ENCODE measurements around the gene NUFIP2. TPM values are rescaled to one million over a fixed set of nuclear protein-coding genes. Genes with fewer than 3 reads are reported as not detected.

The NUFIP2 gene
- total RNA-seq, 4 donors from 2014 or later: 29.1 to 36.3 (median 33.8) TPM

- Histone ChIP-seq H3K4me3 (no peak overlapping the region), H3K36me3 (no peaks in the 10 kb centered on the region), H3K27ac (peak overlapping the region in 3 of 4 donors; percentile 24 to 72 (median 50)), H3K27me3 (no peaks in the 10 kb centered on the region), H3K4me1 (peaks cover 0 to 11% (median 10%) of the 10 kb centered on the region in 3 donors), H3K9me3 (no peaks in the 10 kb centered on the region)
- TF ChIP-seq POLR2AphosphoS5 (IDR thresholded peaks at IDR 0.05) (peak; percentile 45), EP300 (IDR thresholded peaks at IDR 0.05) (no peak), POLR2A (IDR thresholded peaks at IDR 0.05) (no peak), CTCF (IDR thresholded peaks at IDR 0.05) (no peak)
- peak; percentile 94 for ATAC-seq
- 58 to 93% methylated on average over 2 to 7 of the region's 9 CpGs for WGBS, 2 donors (ENCODE audit: low coverage in 1 of 2)
Observed at GRCh38 chr17:29240968-29241963, 52.7 kb downstream of the NUFIP2 start.

DNA sequence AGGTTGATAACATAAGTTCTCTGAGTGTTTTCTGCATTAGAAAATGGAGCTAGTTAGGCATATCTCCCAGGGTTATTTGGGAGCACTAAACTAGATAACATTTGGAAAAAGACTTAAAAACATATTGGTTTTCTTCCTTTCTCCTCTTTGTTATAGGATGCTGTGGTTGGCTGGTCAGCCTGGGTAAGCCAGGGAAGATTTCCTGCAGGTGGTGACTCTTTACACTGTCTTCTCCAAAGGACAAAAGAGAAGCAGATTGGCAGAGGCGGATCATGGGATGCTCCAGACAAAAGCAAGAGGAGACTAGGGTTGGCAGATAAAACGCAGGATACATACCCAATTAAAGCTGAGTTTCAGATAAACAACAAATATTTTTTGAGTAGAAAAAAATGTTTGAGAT, 53.5 kb downstream of the NUFIP2 start:
- H3K4me1 ChIP-seq: peaks cover 0 to 11% (median 10%) of the 10 kb centered on the region in 3 donors
- no peaks in the 10 kb centered on the region for H3K9me3 ChIP-seq
- no peaks in the 10 kb centered on the region for H3K36me3 ChIP-seq
- H3K4me3 ChIP-seq: no peak overlapping the region
- TF ChIP-seq POLR2A (IDR thresholded peaks at IDR 0.05) (no peak), POLR2AphosphoS5 (IDR thresholded peaks at IDR 0.05) (no peak), EP300 (IDR thresholded peaks at IDR 0.05) (no peak), CTCF (IDR thresholded peaks at IDR 0.05) (no peak)
- H3K27ac ChIP-seq: peak overlapping the region in 3 of 4 donors; percentile 24 to 72 (median 50)
- ATAC-seq: no peak
- 45 to 64% methylated on average over 2 of the region's 2 CpGs for WGBS, 2 donors (ENCODE audit: low coverage in 1 of 2)
- no peaks in the 10 kb centered on the region for H3K27me3 ChIP-seq

DNA sequence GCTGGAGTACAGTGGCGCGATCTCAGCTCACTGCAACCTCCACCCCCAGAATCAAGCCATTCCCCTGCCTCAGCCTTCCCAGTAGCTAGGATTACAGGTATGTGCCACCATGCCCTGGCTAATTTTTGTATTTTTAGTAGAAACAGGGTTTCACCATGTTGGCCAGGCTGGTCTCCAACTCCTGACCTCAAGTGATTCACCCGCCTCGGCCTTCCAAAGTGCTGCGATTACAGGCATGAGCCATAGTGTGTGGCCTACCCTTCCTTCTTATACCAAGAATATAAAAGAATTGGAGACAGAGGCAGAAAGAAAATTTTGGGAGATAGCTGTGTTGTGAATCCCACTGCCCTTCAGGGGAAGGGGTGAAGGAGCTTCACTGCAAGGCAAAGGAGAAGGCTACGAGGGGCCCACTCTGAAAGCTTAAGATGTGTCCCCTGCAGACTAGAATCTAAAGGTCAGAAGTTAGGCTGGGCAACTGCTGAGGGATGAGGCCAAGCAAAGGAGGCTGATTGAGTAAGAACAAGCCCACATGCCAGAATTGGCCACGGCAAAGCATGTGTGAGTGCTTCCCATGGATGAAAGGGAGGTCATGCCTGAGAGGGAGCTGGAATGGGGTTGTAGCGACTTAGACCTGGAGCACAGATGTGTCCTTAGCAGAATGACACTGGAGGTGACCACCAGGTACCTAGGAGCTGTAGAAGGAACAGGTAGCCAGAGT, 55.7 kb downstream of the NUFIP2 start:
- H3K4me1 ChIP-seq: peaks cover 0 to 11% (median 10%) of the 10 kb centered on the region in 3 donors
- TF ChIP-seq CTCF (IDR thresholded peaks at IDR 0.05) (no peak), POLR2AphosphoS5 (IDR thresholded peaks at IDR 0.05) (no peak)
- no peaks in the 10 kb centered on the region for H3K27me3 ChIP-seq
- H3K36me3 ChIP-seq: no peaks in the 10 kb centered on the region
- H3K9me3 ChIP-seq: no peaks in the 10 kb centered on the region
- no peak for ATAC-seq
- 90 to 92% methylated on average over 4 to 6 of the region's 8 CpGs for WGBS, 2 donors (ENCODE audit: low coverage in 1 of 2)
- H3K27ac ChIP-seq: no peak overlapping the region
- no peak overlapping the region for H3K4me3 ChIP-seq

GRCh38 chr17:29237476-29238132, 56.3 kb downstream of the NUFIP2 start:
- Histone ChIP-seq H3K9me3 (no peaks in the 10 kb centered on the region), H3K4me1 (peaks cover 0 to 11% (median 10%) of the 10 kb centered on the region in 3 donors), H3K4me3 (no peak overlapping the region), H3K27ac (no peak overlapping the region), H3K27me3 (no peaks in the 10 kb centered on the region), H3K36me3 (no peaks in the 10 kb centered on the region)
- no peak for ATAC-seq
- TF ChIP-seq EP300 (IDR thresholded peaks at IDR 0.05) (no peak), POLR2A (IDR thresholded peaks at IDR 0.05) (no peak), POLR2AphosphoS5 (IDR thresholded peaks at IDR 0.05) (no peak), CTCF (IDR thresholded peaks at IDR 0.05) (no peak)
- WGBS, 2 donors (ENCODE audit: low coverage in 1 of 2): 81 to 83% methylated on average over 1 to 3 of the region's 3 CpGs
